ENCODE measurements around the gene NUBP2. TPM values are rescaled to one million over a fixed set of nuclear protein-coding genes. Genes with fewer than 3 reads are reported as not detected.

Gene NUBP2
- total and polyA plus RNA-seq, 8 donors: 20.4 to 58.8 (median 31.0) TPM

DNA sequence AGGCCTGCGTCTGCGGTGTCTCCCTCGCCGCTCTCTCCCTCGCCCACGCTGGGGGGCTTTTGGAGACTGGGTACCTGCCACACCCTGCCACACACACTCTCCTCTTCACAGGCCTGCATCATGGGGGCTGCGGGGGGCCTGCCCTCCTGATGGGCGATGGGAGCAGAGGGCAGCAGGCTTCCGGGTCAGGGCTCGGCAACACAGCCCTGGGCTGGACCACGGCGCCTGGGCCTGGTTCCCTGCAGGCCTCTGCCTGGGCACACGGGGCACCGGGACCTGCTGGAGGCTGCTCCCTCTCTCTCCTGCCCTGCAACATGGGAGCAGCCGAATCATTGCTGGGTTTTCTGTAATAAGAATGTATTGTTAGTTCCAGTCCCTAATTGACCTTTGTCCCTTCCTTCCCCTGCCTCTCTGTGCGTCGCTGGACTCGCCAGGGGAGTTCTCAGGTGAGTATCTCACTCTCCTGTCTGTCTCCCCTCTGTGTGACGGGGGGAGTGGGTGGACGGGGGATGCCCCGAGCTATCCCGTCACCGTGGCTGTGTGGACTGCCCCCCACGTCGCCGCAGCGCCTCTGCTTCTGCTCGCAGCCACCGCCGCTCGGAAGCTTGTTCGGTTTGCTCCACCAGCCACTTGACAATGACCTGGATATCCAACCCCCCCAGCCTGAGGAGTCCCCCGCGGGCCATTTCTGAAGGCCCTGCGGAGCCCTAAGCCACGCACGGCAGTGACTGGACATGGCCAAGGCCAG lies 24.9 kb upstream of the NUBP2 start:
- FAIRE-seq (no peak), ATAC-seq (peak in 1 of 4 donors; percentile 3), DNase-seq (peak in 2 of 6 donors; percentile 12 to 58)
- TF ChIP-seq, protein P1, sequence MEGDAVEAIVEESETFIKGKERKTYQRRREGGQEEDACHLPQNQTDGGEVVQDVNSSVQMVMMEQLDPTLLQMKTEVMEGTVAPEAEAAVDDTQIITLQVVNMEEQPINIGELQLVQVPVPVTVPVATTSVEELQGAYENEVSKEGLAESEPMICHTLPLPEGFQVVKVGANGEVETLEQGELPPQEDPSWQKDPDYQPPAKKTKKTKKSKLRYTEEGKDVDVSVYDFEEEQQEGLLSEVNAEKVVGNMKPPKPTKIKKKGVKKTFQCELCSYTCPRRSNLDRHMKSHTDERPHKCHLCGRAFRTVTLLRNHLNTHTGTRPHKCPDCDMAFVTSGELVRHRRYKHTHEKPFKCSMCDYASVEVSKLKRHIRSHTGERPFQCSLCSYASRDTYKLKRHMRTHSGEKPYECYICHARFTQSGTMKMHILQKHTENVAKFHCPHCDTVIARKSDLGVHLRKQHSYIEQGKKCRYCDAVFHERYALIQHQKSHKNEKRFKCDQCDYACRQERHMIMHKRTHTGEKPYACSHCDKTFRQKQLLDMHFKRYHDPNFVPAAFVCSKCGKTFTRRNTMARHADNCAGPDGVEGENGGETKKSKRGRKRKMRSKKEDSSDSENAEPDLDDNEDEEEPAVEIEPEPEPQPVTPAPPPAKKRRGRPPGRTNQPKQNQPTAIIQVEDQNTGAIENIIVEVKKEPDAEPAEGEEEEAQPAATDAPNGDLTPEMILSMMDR (IDR thresholded peaks at IDR 0.05): no peak
- intact Hi-C loops (cut with DNase I): no loop called here
- Histone ChIP-seq H3K36me3 (peaks cover 0 to 25% (median 14%) of the 10 kb centered on the region in 3 donors), H3K4me3 (no peak overlapping the region), H3K27ac (no peak overlapping the region), H3K4me1 (no peaks in the 10 kb centered on the region), H3K9me3 (no peaks in the 10 kb centered on the region), H3K27me3 (no peaks in the 10 kb centered on the region)
- WGBS, 2 donors: 88 to 90% methylated on average over 34 to 37 of the region's 37 CpGs

DNA sequence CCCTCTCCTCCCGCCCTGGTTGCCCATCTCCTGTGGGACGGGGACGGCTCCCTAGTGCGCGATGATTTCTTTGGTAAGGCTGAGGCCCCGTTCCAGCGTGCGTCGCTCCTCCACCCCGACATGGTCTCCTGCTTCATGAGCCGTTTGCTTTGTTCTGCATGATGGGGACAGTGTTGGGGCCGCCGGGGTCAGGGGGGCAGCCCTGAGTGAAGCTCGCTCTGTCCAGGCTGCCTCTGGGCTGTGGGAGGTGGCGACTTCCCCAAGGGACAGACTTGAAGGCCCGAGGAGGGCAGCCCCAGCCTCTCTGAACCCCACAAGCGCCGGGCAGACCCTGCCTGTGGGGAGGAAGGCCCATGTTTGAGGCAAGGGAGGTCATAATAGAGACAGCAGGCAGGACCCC lies 23.8 kb upstream of the NUBP2 start:
- peaks cover 0 to 33% (median 17%) of the 10 kb centered on the region in 3 donors for H3K36me3 ChIP-seq

DNA sequence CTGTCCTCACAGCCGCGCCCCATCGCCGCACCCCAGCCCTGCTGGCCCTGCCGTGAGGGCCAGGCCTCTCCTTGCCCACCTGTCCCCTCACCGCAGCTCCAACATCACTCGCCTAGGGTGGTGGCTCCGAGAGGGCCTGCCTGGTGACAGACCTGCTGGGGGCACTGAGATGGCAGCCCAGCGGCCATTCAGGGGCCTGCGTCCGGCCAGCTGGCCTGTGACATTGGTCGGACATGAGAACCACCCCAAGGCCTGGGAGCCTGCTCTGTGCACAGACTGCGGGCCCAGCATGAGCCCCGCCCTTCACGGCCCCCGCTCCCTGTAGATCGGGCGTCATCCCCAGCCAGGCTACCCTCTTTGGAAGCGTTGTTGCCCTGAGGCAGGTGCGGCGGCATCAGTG lies 23.2 kb upstream of the NUBP2 start:
- no peak overlapping the region for H3K4me3 ChIP-seq
- ATAC-seq (no peak), FAIRE-seq (no peak), DNase-seq (peak in 2 of 6 donors; percentile 19 to 76)
- no peaks in the 10 kb centered on the region for H3K9me3 ChIP-seq
- peaks cover 0 to 32% (median 21%) of the 10 kb centered on the region in 3 donors for H3K36me3 ChIP-seq
- TF ChIP-seq, protein P1 (IDR thresholded peaks at IDR 0.05): no peak
- no peak overlapping the region for H3K27ac ChIP-seq
- intact Hi-C loops (cut with DNase I): no loop called here
- no peaks in the 10 kb centered on the region for H3K27me3 ChIP-seq
- H3K4me1 ChIP-seq: no peaks in the 10 kb centered on the region
- WGBS, 2 donors: 96 to 99% methylated on average over 21 of the region's 21 CpGs

More for the DNA sequence above, 23.8 kb upstream of the NUBP2 start:
- DNase-seq (peak in 1 of 6 donors; percentile 45), ATAC-seq (no peak), FAIRE-seq (no peak)
- Histone ChIP-seq H3K27ac (no peak overlapping the region), H3K4me3 (no peak overlapping the region), H3K27me3 (no peaks in the 10 kb centered on the region), H3K4me1 (no peaks in the 10 kb centered on the region), H3K9me3 (no peaks in the 10 kb centered on the region)
- intact Hi-C loops (cut with DNase I): no loop called here
- TF ChIP-seq, protein P1 (IDR thresholded peaks at IDR 0.05): no peak
- 92% methylated on average over 18 of the region's 18 CpGs for WGBS, 2 donors

GRCh38 chr16:1760911-1761310 lies 21.8 kb upstream of the NUBP2 start:
- no peak for FAIRE-seq
- Histone ChIP-seq H3K4me3 (no peak overlapping the region), H3K27ac (no peak overlapping the region), H3K36me3 (peaks cover 0 to 46% (median 27%) of the 10 kb centered on the region in 3 donors), H3K4me1 (no peaks in the 10 kb centered on the region), H3K9me3 (no peaks in the 10 kb centered on the region), H3K27me3 (no peaks in the 10 kb centered on the region)
- TF ChIP-seq, protein P1 (IDR thresholded peaks at IDR 0.05): no peak
- intact Hi-C loops (cut with DNase I): no loop called here
- DNase-seq: no peak
- WGBS, 2 donors: 92 to 94% methylated on average over 14 to 15 of the region's 15 CpGs
- no peak for ATAC-seq

- TF ChIP-seq, protein P1 (IDR thresholded peaks at IDR 0.05): no peak
- peaks cover 0 to 53% (median 27%) of the 10 kb centered on the region in 3 donors for H3K36me3 ChIP-seq
- FAIRE-seq (no peak), ATAC-seq (no peak), DNase-seq (peak in 2 of 6 donors; percentile 51 to 71)
- intact Hi-C loops (cut with DNase I): no loop called here
- H3K27me3 ChIP-seq: no peaks in the 10 kb centered on the region
- no peaks in the 10 kb centered on the region for H3K9me3 ChIP-seq
- no peaks in the 10 kb centered on the region for H3K4me1 ChIP-seq
- H3K4me3 ChIP-seq: no peak overlapping the region
- WGBS, 2 donors: 92 to 96% methylated on average over 15 of the region's 15 CpGs
- no peak overlapping the region for H3K27ac ChIP-seq
Measured at GRCh38 chr16:1761751-1762150, 21.0 kb upstream of the NUBP2 start.

All from pancreas (tissue), 10 donors.